CD14-positive monocyte (primary cell): ENCODE data around the gene THAP3. TPM values are rescaled to one million over a fixed set of nuclear protein-coding genes. Genes with fewer than 3 reads are reported as not detected.

Source experiments
- DNase-seq, 3 donors: peaks; one replicate each; pipeline ENCODE4 v3.0.0-alpha.2; 2011 to 2022
- H2AFZ ChIP-seq: 2 replicates; pipeline ENCODE4 v1.6.0; 2012; ENCODE audit warnings: mild to moderate bottlenecking, low read depth, low read length, inconsistent platforms; ENCODE audit not compliant: insufficient read depth, poor library complexity, severe bottlenecking
- H3K27ac ChIP-seq, 2 donors: 1 replicate in 1 of 2; 2 replicates in 1 of 2; pipeline ENCODE4 v1.5.1; 2012 to 2013; ENCODE audit warnings: low read length in 2 of 2, control low read depth in 1 of 2, inconsistent platforms in 1 of 2, low read depth in 1 of 2, mild to moderate bottlenecking in 1 of 2
- H3K27me3 ChIP-seq, 2 donors: one replicate each; pipeline versions ENCODE4 v1.6.0 to v1.6.1; 2011 to 2013; ENCODE audit warnings: low read length in 2 of 2; ENCODE audit not compliant: control insufficient read depth in 2 of 2, insufficient read depth in 2 of 2
- H3K36me3 ChIP-seq, 2 donors: replicated peaks in 1 of 2; 1 replicate in 1 of 2; 2 replicates in 1 of 2; pipeline versions ENCODE4 v1.5.1 to v1.6.1; 2012 to 2013; ENCODE audit warnings: low read length in 2 of 2, control low read depth in 1 of 2, inconsistent platforms in 1 of 2, mild to moderate bottlenecking in 1 of 2; ENCODE audit not compliant: insufficient read depth in 2 of 2, control insufficient read depth in 1 of 2
- H3K4me1 ChIP-seq, 2 donors: 1 replicate in 1 of 2; 2 replicates in 1 of 2; pipeline versions ENCODE4 v1.5.1 to v1.6.1; 2012 to 2013; ENCODE audit warnings: low read length in 2 of 2, control low read depth in 1 of 2, inconsistent platforms in 1 of 2, mild to moderate bottlenecking in 1 of 2, moderate library complexity in 1 of 2; ENCODE audit not compliant: insufficient read depth in 2 of 2, control insufficient read depth in 1 of 2
- H3K4me2 ChIP-seq: replicated peaks from 2 replicates; pipeline ENCODE3; 2012; ENCODE audit warnings: low read length, moderate library complexity, mild to moderate bottlenecking; ENCODE audit not compliant: poor library complexity, severe bottlenecking; ENCODE audit errors: extremely low read depth
- H3K4me3 ChIP-seq, 3 experiments: fragments of 200-600 bp in 1 of 3; sonication (generic) in 1 of 3; replicated peaks in 1 of 3; 1 replicate in 2 of 3; 2 replicates in 1 of 3; pipeline ENCODE4 v1.5.1; 2011 to 2013; ENCODE audit warnings: low read length in 3 of 3, mild to moderate bottlenecking in 3 of 3, control low read depth in 2 of 3, low read depth in 2 of 3, inconsistent platforms in 1 of 3, moderate library complexity in 1 of 3
- H3K79me2 ChIP-seq: 2 replicates; pipeline ENCODE4 v1.6.0; 2012; ENCODE audit warnings: mild to moderate bottlenecking, control low read depth, inconsistent platforms, low read length, moderate library complexity; ENCODE audit not compliant: insufficient read depth
- H3K9ac ChIP-seq: 2 replicates; pipeline ENCODE4 v1.6.0; 2017; ENCODE audit warnings: low read length, mild to moderate bottlenecking; ENCODE audit not compliant: insufficient read depth, poor library complexity, severe bottlenecking
- H3K9me3 ChIP-seq, 2 donors: replicated peaks in 1 of 2; 1 replicate in 1 of 2; 2 replicates in 1 of 2; pipeline versions ENCODE4 v1.5.1 to v1.6.1; 2012 to 2013; ENCODE audit warnings: low read length in 2 of 2, control low read depth in 1 of 2; ENCODE audit not compliant: control insufficient read depth in 1 of 2, insufficient read depth in 1 of 2
- H4K20me1 ChIP-seq: 2 replicates; pipeline ENCODE4 v1.6.0; 2012; ENCODE audit warnings: mild to moderate bottlenecking, low read length, control low read depth, moderate library complexity; ENCODE audit not compliant: insufficient read depth
- H3K27ac Mint-ChIP-seq, 7 donors: one replicate each; pipeline ENCODE4 v1.8.0; 2020; ENCODE audit warnings: mild to moderate bottlenecking in 7 of 7, mixed read lengths in 7 of 7, moderate library complexity in 6 of 7, inconsistent platforms in 2 of 7
- H3K27me3 Mint-ChIP-seq, 3 donors: one replicate each; pipeline ENCODE4 v1.8.0; 2021 to 2022; ENCODE audit warnings: low read depth in 3 of 3, mild to moderate bottlenecking in 3 of 3, mixed read lengths in 3 of 3, moderate library complexity in 3 of 3, inconsistent platforms in 1 of 3
- H3K36me3 Mint-ChIP-seq, 2 donors: one replicate each; pipeline ENCODE4 v1.8.0; 2020; ENCODE audit warnings: mixed read lengths in 2 of 2, inconsistent platforms in 1 of 2, mild to moderate bottlenecking in 1 of 2
- H3K4me1 Mint-ChIP-seq: one replicate; pipeline ENCODE4 v1.8.0; 2020; ENCODE audit warnings: mild to moderate bottlenecking, mixed read lengths
- H3K4me3 Mint-ChIP-seq, 2 donors: one replicate each; pipeline ENCODE4 v1.8.0; 2020; ENCODE audit warnings: mild to moderate bottlenecking in 2 of 2, mixed read lengths in 2 of 2, moderate library complexity in 1 of 2
- H3K9me3 Mint-ChIP-seq, 7 donors: one replicate each; pipeline ENCODE4 v1.8.0; 2020 to 2022; ENCODE audit warnings: mixed read lengths in 7 of 7, mild to moderate bottlenecking in 6 of 7, moderate library complexity in 6 of 7, inconsistent platforms in 2 of 7
- CTCF ChIP-seq: fragments of 200-600 bp; IDR thresholded peaks from one replicate; pipeline ENCODE4 v1.8.0; 2022; ENCODE audit warnings: antibody characterized with exemption, mild to moderate bottlenecking
- WGBS: methylation state at CpG from one replicate; pipeline ENCODE4 v1.1.5; 2013; ENCODE audit warnings: missing lambda C conversion rate; ENCODE audit not compliant: insufficient coverage; 5-methylcytosine and 5-hydroxymethylcytosine counted together
- intact Hi-C, 2 donors: fragments of 100-400 bp; cut with micrococcal nuclease; formaldehyde crosslinking; loops; one replicate each; pipeline versions ENCODE4 v1.15.0 to v1.15.1; 2023
- polyA plus RNA-seq, 3 donors: library from polyadenylated mRNA; depleted of rRNA in 1 of 3; unstranded in 2 of 3; stranded (reverse) in 1 of 3; fragments of 300-500 nt in 2 of 3; fragments of >200 nt in 1 of 3; fragmentation: Illumina TruSeq in 2 of 3; gene quantifications; 1 replicate in 2 of 3; 2 replicates in 1 of 3; pipeline ENCODE4 v1.2.3, GENCODE V29; 2012 to 2021

The THAP3 gene
- polyA plus RNA-seq, 3 donors, result 10.3 to 12.8 (median 10.3) TPM

DNA sequence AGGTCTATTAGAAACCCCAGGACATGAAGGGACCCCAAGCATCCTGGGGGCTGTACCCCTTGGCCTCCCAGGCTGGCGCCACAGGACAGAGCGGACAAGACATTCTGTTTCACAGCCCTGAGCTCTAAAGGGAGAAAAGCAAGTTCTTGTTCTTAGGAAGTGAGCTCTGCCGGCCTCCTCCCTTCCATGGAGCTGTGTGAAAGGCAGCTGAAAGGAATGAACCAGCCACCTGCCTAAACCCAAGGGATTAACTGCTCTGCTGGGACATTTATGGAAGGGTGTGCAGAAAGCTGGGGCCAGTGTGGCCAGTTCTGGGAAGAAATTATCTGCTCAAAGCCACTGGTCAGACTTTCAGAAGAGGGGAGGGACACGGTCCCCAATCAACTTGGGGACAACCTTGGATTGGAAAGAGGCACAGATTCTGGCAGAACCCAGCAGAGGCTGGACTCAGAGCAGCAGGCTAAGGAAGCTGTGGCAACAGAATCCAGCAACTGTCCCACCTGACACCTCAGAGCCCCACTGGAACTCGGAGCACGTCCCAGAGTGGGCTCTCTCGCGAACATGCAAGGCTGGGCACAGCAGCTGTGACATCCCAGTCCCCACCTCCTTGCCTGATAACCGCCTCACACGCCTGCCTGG is 24.1 kb upstream of the THAP3 start:
- peaks cover 40 to 67% of the 10 kb centered on the region in 2 donors for H3K4me1 ChIP-seq
- H3K4me2 ChIP-seq, result peak overlapping the region; percentile 94
- no peak for TF ChIP-seq CTCF
- intact Hi-C loops, result loop anchor here in 1 of 2 donors (2.0 to 10.0 kb wide), 2 partner anchors 20 to 184 kb away; partner anchors contain the start of gene CAMTA1
- H3K27me3 ChIP-seq, result no peaks in the 10 kb centered on the region
- peaks cover 26 to 41% of the 10 kb centered on the region in 2 donors for H3K36me3 Mint-ChIP-seq
- peaks cover 69% of the 10 kb centered on the region for H3K79me2 ChIP-seq
- H3K9me3 ChIP-seq, result no peaks in the 10 kb centered on the region
- peaks cover 25 to 27% of the 10 kb centered on the region in 2 donors for H3K36me3 ChIP-seq
- H3K4me1 Mint-ChIP-seq, result peaks cover 43% of the 10 kb centered on the region
- H3K27ac ChIP-seq, result peak overlapping the region; percentile 92 to 99
- H3K27me3 Mint-ChIP-seq, result no peaks in the 10 kb centered on the region
- peaks cover 68% of the 10 kb centered on the region for H4K20me1 ChIP-seq
- H3K9me3 Mint-ChIP-seq, result peaks cover 0 to 2% (median 0%) of the 10 kb centered on the region in 7 donors
- peak overlapping the region; percentile 92 to 98 (median 96) for H3K27ac Mint-ChIP-seq
- H2AFZ ChIP-seq, result peak overlapping the region; percentile 22
- WGBS, result 0% methylated on average over 7 of the region's 10 CpGs
- peak in 1 of 3 donors; percentile 22 for DNase-seq
- H3K9ac ChIP-seq, result peak overlapping the region; percentile 97
- H3K4me3 Mint-ChIP-seq, result peak overlapping the region; percentile 89 to 95
- peak overlapping the region; percentile 64 to 93 (median 78) for H3K4me3 ChIP-seq

DNA sequence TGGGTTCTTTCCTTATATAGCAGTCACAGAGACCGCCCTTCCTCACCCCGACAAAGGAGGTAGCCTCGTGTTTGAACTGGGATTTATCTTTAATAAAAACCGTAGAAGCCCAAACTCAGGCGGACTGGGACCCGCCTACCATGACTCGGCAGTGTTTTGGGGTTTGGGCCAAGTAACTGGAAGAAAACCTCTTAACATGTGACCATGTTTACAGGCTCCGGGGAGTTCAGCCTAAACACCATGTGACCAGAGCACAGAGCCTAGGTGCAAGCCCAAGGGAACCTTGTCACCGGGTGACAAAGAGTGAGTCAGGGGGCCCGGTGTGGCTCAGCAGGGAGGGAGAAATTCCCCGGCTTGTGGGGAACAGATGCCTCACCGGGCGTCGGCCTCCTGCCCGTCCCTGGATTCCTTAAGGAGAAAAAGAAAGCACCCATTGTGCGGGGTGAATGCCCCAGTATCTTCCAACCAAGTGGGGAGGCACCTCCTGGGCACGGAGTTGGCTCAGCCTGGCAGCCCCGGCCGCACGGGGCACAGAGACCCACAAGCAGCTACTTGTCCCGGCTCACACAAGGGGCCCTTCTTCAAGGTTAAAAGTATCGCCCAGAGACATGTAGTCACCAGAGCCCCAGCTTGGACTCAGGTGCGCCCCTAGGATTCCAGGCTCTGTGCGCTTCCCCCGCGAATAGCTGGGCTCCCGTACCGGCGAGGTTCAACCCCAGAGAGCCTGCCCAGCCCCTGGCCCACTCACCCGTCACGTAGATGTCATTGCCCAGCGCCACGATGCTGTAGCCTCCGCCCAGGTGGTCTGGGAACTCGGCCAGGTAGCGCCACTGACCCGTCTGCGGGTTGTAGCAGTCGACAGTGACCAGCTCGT is 23.4 kb upstream of the THAP3 start:
- Histone ChIP-seq H3K27ac (peak overlapping the region; percentile 92 to 99), H3K4me3 (peak overlapping the region; percentile 64 to 93 (median 78)), H3K79me2 (peaks cover 61% of the 10 kb centered on the region), H3K4me2 (peak overlapping the region; percentile 94), H3K9ac (peak overlapping the region; percentile 97), H4K20me1 (peaks cover 61% of the 10 kb centered on the region), H3K36me3 (peaks cover 17 to 20% of the 10 kb centered on the region in 2 donors), H2AFZ (peak overlapping the region; percentile 22), H3K27me3 (no peaks in the 10 kb centered on the region), H3K4me1 (peaks cover 40 to 67% of the 10 kb centered on the region in 2 donors), H3K9me3 (no peaks in the 10 kb centered on the region)
- Mint-ChIP-seq H3K9me3 (peaks cover 0 to 2% (median 0%) of the 10 kb centered on the region in 7 donors), H3K27me3 (peaks cover under 1 to 2% (median 2%) of the 10 kb centered on the region in 3 donors), H3K36me3 (peaks cover 18 to 33% of the 10 kb centered on the region in 2 donors), H3K4me3 (peak overlapping the region; percentile 89 to 95), H3K4me1 (peaks cover 36% of the 10 kb centered on the region), H3K27ac (peak overlapping the region; percentile 92 to 98 (median 96))
- intact Hi-C loops, result loop anchor here in 1 of 2 donors (2.0 to 10.0 kb wide), 2 partner anchors 20 to 184 kb away; partner anchors contain the start of gene CAMTA1
- no peak for TF ChIP-seq CTCF
- WGBS, result under 1% methylated on average over 31 of the region's 40 CpGs
- peak; percentile 94 to 98 (median 95) for DNase-seq
